BJ (cell line): Measurements from ENCODE around the gene EID2B. TPM values are rescaled to one million over a fixed set of nuclear protein-coding genes. Genes with fewer than 3 reads are reported as not detected.

Source experiments
- CTCF ChIA-PET: fragments of 350-600 bp; formaldehyde crosslinking; extraction: SDS; loops from one replicate; lab custom pipeline; 2021; ENCODE audit warnings: antibody characterized with exemption, inconsistent platforms; lab: Yijun Ruan, JAX
- POLR2A ChIA-PET: fragments of 300-600 bp; sonication (Branson Sonifier 250); formaldehyde crosslinking; extraction: SDS; loops from one replicate; lab custom pipeline; 2021; ENCODE audit warnings: antibody characterized with exemption; lab: Charles Lee
- DNase-seq: peaks from one replicate; pipeline ENCODE4 v3.0.0-alpha.2; 2011; ENCODE audit warnings: low read depth
- H3K27me3 ChIP-seq: 2 replicates; pipeline ENCODE4 v1.6.0; 2011; ENCODE audit warnings: low read length; ENCODE audit not compliant: control insufficient read depth, insufficient read depth
- H3K36me3 ChIP-seq: 2 replicates; pipeline ENCODE4 v1.5.1; 2011; ENCODE audit warnings: low read length; ENCODE audit not compliant: control insufficient read depth, insufficient read depth
- H3K4me3 ChIP-seq: 2 replicates; pipeline ENCODE4 v1.5.1; 2011; ENCODE audit warnings: low read depth, mild to moderate bottlenecking, control low read depth, low read length
- CTCF ChIP-seq: IDR thresholded peaks from 2 replicates; pipeline ENCODE4 v1.5.1; 2011; ENCODE audit warnings: low read depth, mild to moderate bottlenecking, control low read depth, inconsistent platforms, low read length, moderate library complexity; ENCODE audit not compliant: insufficient read depth
- polyA minus RNA-seq: library from RNA; depleted of rRNA, polyadenylated mRNA; stranded (reverse); fragments of >200 nt; gene quantifications from 2 replicates; pipeline ENCODE4 v1.2.3, GENCODE V29; 2011; rRNA and poly(A)+ RNA removed
- polyA plus RNA-seq: library from polyadenylated mRNA; depleted of rRNA; stranded (reverse); fragments of >200 nt; gene quantifications from 2 replicates; pipeline ENCODE4 v1.2.3, GENCODE V29; 2011; rRNA removed

Gene EID2B
- polyA plus RNA-seq (2.2 and 2.3 TPM in 2 replicates), polyA minus RNA-seq (1.1 and 1.3 TPM in 2 replicates)

GRCh38 chr19:39532233-39533002 lies at the start of gene EID2B:
Gene EID2B, minus strand, starts transcription at chr19:39532852. Its CDS starts 50 bp downstream, at chr19:39532802.
- ChIA-PET CTCF (interaction anchor here (0.5 to 3.4 kb wide), 33 partner anchors 9 to 205 kb away, joined by 3 to 41 read pairs (median 5); partner anchors contain the start of genes PLEKHG2, RPS16, SUPT5H and TIMM50), POLR2A (interaction anchor here (0.6 to 1.0 kb wide), 2 partner anchors 36 to 97 kb away, joined by 3 to 4 read pairs; partner anchors contain the start of gene RPS16)
- peak within 1 kb of the TSS; percentile 74 for H3K4me3 ChIP-seq
- TF ChIP-seq CTCF = peak; percentile 96
- H3K27me3 ChIP-seq = no peaks in the 10 kb centered on the region
- DNase-seq = peak; percentile 66
- no peaks in the 10 kb centered on the region for H3K36me3 ChIP-seq

- Histone ChIP-seq H3K36me3 (no peaks in the 10 kb centered on the region), H3K27me3 (no peaks in the 10 kb centered on the region), H3K4me3 (no peak overlapping the region)
- ChIA-PET POLR2A (no interaction called here), CTCF (no interaction called here)
- no peak for TF ChIP-seq CTCF
- no peak for DNase-seq
Measured at GRCh38 chr19:39582442-39582841, 49.8 kb upstream of the EID2B start.

GRCh38 chr19:39568604-39569003 lies 36.0 kb upstream of the EID2B start:
- Histone ChIP-seq H3K4me3 (no peak overlapping the region), H3K36me3 (no peaks in the 10 kb centered on the region), H3K27me3 (no peaks in the 10 kb centered on the region; the same call in 1 of the 2 replicates)
- DNase-seq = no peak
- POLR2A ChIA-PET = no interaction called here
- CTCF ChIA-PET = interaction anchor here (1.1 kb wide), 1 partner anchor 17 kb away, joined by 4 read pairs; no protein-coding TSS in a partner anchor
- TF ChIP-seq CTCF = no peak

- Histone ChIP-seq H3K4me3 (no peak overlapping the region), H3K36me3 (no peaks in the 10 kb centered on the region), H3K27me3 (no peaks in the 10 kb centered on the region; the same call in 1 of the 2 replicates)
- POLR2A ChIA-PET = no interaction called here
- TF ChIP-seq CTCF = no peak
- CTCF ChIA-PET = no interaction called here
- DNase-seq = no peak
Measured at GRCh38 chr19:39566064-39566463, 33.4 kb upstream of the EID2B start.

- ChIA-PET POLR2A (no interaction called here), CTCF (interaction anchor here (3.0 kb wide), 1 partner anchor 12 kb away, joined by 12 read pairs; no protein-coding TSS in a partner anchor)
- no peak overlapping the region for H3K4me3 ChIP-seq
- H3K36me3 ChIP-seq = no peaks in the 10 kb centered on the region
- peaks cover 1% of the 10 kb centered on the region for H3K27me3 ChIP-seq
- no peak for DNase-seq
- no peak for TF ChIP-seq CTCF
Measured at GRCh38 chr19:39563408-39563807, 30.8 kb upstream of the EID2B start.
